GM21367 (cell line): ENCODE measurements around the gene NTHL1.

ENCODE experiments used
- ATAC-seq: cut with Tn5 transposase; IDR thresholded peaks from one replicate; pipeline ENCODE4 v1.9.1; 2021; ENCODE audit not compliant: unreplicated experiment

Gene NTHL1

GRCh38 chr16:2066139-2066538, 18.5 kb upstream of the NTHL1 start:
- no peak for ATAC-seq

GRCh38 chr16:2064368-2064945, 16.8 kb upstream of the NTHL1 start:
- ATAC-seq, result no peak

GRCh38 chr16:2063861-2064260, 16.2 kb upstream of the NTHL1 start:
- no peak for ATAC-seq

- no peak for ATAC-seq
These were observed 15.2 kb upstream of the NTHL1 start for GRCh38 chr16:2062801-2063200.

GRCh38 chr16:2061526-2061925, 13.9 kb upstream of the NTHL1 start:
- ATAC-seq, result no peak

GRCh38 chr16:2061023-2061422, 13.4 kb upstream of the NTHL1 start:
- no peak for ATAC-seq

- no peak for ATAC-seq
These were observed 12.7 kb upstream of the NTHL1 start for GRCh38 chr16:2060346-2060745.

- ATAC-seq, result no peak
These were observed 11.2 kb upstream of the NTHL1 start for GRCh38 chr16:2058872-2059271.

GRCh38 chr16:2058420-2058819, 10.8 kb upstream of the NTHL1 start:
- ATAC-seq, result no peak

DNA sequence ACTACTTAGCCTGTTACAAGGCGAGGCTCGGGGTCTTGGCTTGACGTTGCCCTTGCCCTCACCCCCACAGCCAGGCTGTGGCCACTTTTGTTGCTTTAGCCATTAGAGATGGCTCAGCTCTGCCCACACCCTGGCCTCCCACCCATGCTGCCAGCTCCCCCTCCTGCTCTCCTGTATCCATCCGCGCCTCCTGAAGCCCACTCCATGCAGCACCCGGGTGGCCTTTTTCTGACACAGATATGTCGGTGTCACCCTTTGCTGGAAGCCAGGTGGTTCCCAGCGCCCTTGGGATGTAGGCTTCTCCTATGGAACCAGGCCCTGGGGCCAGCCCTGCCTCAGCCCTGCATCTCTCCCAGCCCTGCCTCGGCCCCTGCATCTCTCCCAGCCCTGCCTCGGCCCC, 9.8 kb upstream of the NTHL1 start:
- ATAC-seq, result no peak

- ATAC-seq, result no peak
These were observed 9.2 kb upstream of the NTHL1 start for GRCh38 chr16:2056681-2057407.

GRCh38 chr16:2056077-2056476, 8.4 kb upstream of the NTHL1 start:
- no peak for ATAC-seq

DNA sequence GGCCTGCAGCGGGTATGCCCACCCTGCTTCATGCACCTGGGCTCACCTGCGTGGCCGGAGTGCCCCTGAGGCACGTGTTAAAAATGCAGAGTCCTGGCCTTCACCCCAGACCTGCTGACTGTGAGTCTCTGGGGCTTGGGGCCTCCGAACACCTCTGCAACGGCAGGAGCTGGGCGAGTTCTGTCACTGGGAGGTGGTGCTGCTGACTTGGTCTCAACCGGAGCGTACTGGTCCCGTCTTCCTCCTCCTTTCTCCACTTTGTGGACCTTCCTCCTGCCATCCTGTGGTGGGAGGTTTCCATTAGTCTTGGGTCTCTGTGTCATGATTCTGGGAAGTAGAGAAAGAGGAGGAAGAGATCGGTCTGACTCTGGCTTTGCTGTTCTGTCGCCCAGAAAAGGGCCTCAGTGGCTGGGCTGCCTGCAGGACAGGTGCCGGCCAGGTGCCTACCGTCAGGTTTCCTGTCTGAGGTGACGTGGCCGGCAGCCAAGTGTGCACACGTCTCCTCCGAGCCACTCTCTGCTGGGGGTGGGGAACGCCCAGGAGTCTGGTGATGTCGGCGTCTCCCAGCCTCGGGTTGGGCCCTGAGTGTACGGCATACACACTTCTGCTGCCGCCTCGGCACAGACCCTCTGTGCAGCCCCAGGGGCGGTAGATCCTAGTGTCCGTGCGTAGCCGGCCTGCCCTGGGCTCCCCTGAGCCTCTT, 7.1 kb upstream of the NTHL1 start:
- no peak for ATAC-seq

GRCh38 chr16:2053897-2054296, 6.3 kb upstream of the NTHL1 start:
- no peak for ATAC-seq

DNA sequence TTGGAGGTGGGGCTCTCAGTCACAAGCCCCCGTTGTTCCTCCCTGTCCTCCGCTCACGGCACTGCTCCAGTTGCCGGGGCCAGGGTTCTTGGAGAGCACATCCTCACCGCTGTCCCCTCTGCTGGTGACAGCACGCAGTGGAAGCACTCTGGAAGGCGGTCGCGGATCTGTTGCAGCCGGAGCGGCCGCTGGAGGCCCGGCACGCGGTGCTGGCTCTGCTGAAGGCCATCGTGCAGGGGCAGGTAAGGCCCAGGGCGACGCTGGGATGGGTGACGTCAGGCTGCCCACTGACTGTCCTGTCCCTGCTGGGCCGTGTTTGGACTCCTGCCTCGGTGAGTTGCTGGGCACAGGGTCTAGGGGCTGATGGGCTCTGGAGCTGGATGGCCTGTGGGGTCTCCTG, 5.6 kb upstream of the NTHL1 start:
- ATAC-seq, result no peak

DNA sequence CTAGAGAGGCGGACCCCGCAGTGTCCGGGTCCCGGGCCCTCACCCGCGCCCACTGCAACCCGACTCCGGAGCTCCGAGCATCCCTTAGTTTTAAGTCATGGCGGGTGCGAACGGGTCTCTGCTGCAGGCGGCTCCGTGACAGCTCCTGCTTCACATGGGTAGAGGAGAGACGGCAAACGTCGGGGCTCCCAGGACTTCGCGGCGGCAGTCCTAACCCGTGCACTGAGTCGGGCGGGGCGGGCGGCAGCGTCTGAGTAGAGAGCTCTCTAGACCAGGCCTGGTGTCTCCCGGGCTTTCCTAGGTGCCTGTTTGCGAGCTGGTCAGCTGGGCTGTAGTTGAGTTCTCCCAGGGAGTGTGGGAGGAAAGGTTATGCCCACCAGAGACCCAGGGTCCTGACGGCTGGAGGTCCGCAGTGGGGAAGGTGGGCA, 496 bp upstream of the NTHL1 start:
- no peak for ATAC-seq

- no peak for ATAC-seq
These were observed 723 bp downstream of the NTHL1 start for GRCh38 chr16:2046893-2047329.

- ATAC-seq, result no peak
These were observed 1.4 kb downstream of the NTHL1 start for GRCh38 chr16:2045965-2046892.

- ATAC-seq, result no peak
These were observed 3.1 kb downstream of the NTHL1 start for GRCh38 chr16:2044541-2044940.

- ATAC-seq, result no peak
These were observed 3.8 kb downstream of the NTHL1 start for GRCh38 chr16:2043667-2044451.
